Left renal pelvis (tissue), 4 donors: ENCODE measurements around the gene ZKSCAN7. TPM values are rescaled to one million over a fixed set of nuclear protein-coding genes. Genes with fewer than 3 reads are reported as not detected.
"Not testable (repeated sequence)": the region's sequence is repeated elsewhere in the genome, so short reads cannot be mapped to it uniquely, and the experiment has no call there.

ENCODE experiments used
- DNase-seq, 4 donors: peaks; one replicate each; pipeline ENCODE4 v3.0.0-alpha.2; 2013; ENCODE audit warnings: low read depth in 4 of 4, low spot score in 3 of 4
- polyA plus RNA-seq, 4 donors: library from polyadenylated mRNA; unstranded; fragments of 120-200 nt; gene quantifications; one replicate each; pipeline ENCODE4 v1.2.1, GENCODE V29; 2013; ENCODE audit not compliant: insufficient read length in 4 of 4

Gene ZKSCAN7
- polyA plus RNA-seq, 4 donors, result 13.3 to 16.9 (median 16.4) TPM

GRCh38 chr3:44571024-44571423 lies 16.0 kb downstream of the ZKSCAN7 start:
- no peak for DNase-seq

GRCh38 chr3:44576613-44577012 lies 21.6 kb downstream of the ZKSCAN7 start:
- DNase-seq, result no peak

- DNase-seq, result not testable (repeated sequence)
These were observed 22.5 kb downstream of the ZKSCAN7 start for GRCh38 chr3:44577354-44577952.

GRCh38 chr3:44578316-44578715 lies 23.3 kb downstream of the ZKSCAN7 start:
- DNase-seq, result not testable (repeated sequence)

- not testable (repeated sequence) for DNase-seq
These were observed 24.0 kb downstream of the ZKSCAN7 start for GRCh38 chr3:44578924-44579515.

GRCh38 chr3:44579749-44580148 lies 24.8 kb downstream of the ZKSCAN7 start:
- not testable (repeated sequence) for DNase-seq

GRCh38 chr3:44580971-44581370 lies 26.0 kb downstream of the ZKSCAN7 start:
- DNase-seq, result not testable (repeated sequence)

GRCh38 chr3:44584646-44585501 lies 29.9 kb downstream of the ZKSCAN7 start, which contains the start of gene ZNF660:
ZNF660 (plus strand) TSS chr3:44584964; CDS start chr3:44594194, 9,230 bp downstream.
- DNase-seq, result peak; percentile 71 to 87 (median 76)

- DNase-seq, result no peak
These were observed 41.6 kb downstream of the ZKSCAN7 start for GRCh38 chr3:44596621-44597020.

GRCh38 chr3:44601749-44602148 lies 46.8 kb downstream of the ZKSCAN7 start:
- DNase-seq, result no peak

- DNase-seq, result no peak
These were observed 57.7 kb downstream of the ZKSCAN7 start for GRCh38 chr3:44612678-44613077.

Other genes with a start within 250 kb of the ZKSCAN7 start
- 10 to 100 TPM; 28.8 to 47.3 (median 46.6) TPM for gene TCAIM, start 216.4 kb upstream of the ZKSCAN7 start, polyA plus RNA-seq
- gene ZNF445, start 77.5 kb upstream of the ZKSCAN7 start, polyA plus RNA-seq, result 10 to 100 TPM; 19.2 to 28.2 (median 24.5) TPM
- gene ZNF660, start 29.8 kb downstream of the ZKSCAN7 start, polyA plus RNA-seq, result 10 to 100 TPM in 3 of 4 donors, 1 to 10 TPM in 1; 8.8 to 15.7 (median 10.9) TPM
- 10 to 100 TPM; 28.0 to 37.0 (median 34.2) TPM for gene ZNF197, start 69.8 kb downstream of the ZKSCAN7 start, polyA plus RNA-seq
- 10 to 100 TPM in 3 of 4 donors, 1 to 10 TPM in 1; 7.4 to 12.5 (median 11.4) TPM for gene ZNF35, start 93.5 kb downstream of the ZKSCAN7 start, polyA plus RNA-seq
- 10 to 100 TPM in 3 of 4 donors, 1 to 10 TPM in 1; 8.6 to 18.0 (median 14.1) TPM for gene ZNF502, start 157.5 kb downstream of the ZKSCAN7 start, polyA plus RNA-seq
- 10 to 100 TPM; 11.6 to 12.9 (median 11.9) TPM for gene ZNF501, start 174.4 kb downstream of the ZKSCAN7 start, polyA plus RNA-seq
- gene KIAA1143, start 206.4 kb downstream of the ZKSCAN7 start, polyA plus RNA-seq, result 10 to 100 TPM; 49.7 to 75.7 (median 60.3) TPM
- 10 to 100 TPM; 20.8 to 27.2 (median 25.0) TPM for gene KIF15, start 206.6 kb downstream of the ZKSCAN7 start, polyA plus RNA-seq